GM23338 (cell line): Measurements from ENCODE around the gene P4HA3. TPM values are rescaled to one million over a fixed set of nuclear protein-coding genes. Genes with fewer than 3 reads are reported as not detected.
"Not testable (repeated sequence)": the region's sequence is repeated elsewhere in the genome, so short reads cannot be mapped to it uniquely, and the experiment has no call there.

ENCODE experiments used
- ATAC-seq: fragments of 200-7000 bp; cut with Tn5 transposase; 3 replicates; pipeline ENCODE4 v1.9.1; 2020
- DNase-seq: peaks from one replicate; pipeline ENCODE4 v3.0.0-alpha.2; 2015; ENCODE audit warnings: low spot score
- H2AFZ ChIP-seq: fragments of 200-600 bp; sonication (generic); 2 replicates; pipeline ENCODE4 v1.8.0; 2016; ENCODE audit warnings: antibody characterized with exemption, mild to moderate bottlenecking, moderate library complexity
- H3F3A ChIP-seq: fragments of 200-600 bp; sonication (generic); replicated peaks from 2 replicates; pipeline ENCODE4 v1.8.0; 2017; ENCODE audit warnings: antibody characterized with exemption, mixed run types, low read depth
- H3K27ac ChIP-seq: fragments of 200-600 bp; sonication (generic); 2 replicates; pipeline ENCODE4 v1.6.1; 2016; ENCODE audit warnings: low read depth
- H3K27me3 ChIP-seq: fragments of 200-600 bp; sonication (generic); 2 replicates; pipeline ENCODE4 v1.8.0; 2016; ENCODE audit warnings: mild to moderate bottlenecking, mixed run types, moderate library complexity; ENCODE audit not compliant: insufficient read depth
- H3K36me3 ChIP-seq: fragments of 200-600 bp; sonication (generic); 2 replicates; pipeline ENCODE4 v1.8.0; 2016; ENCODE audit warnings: mild to moderate bottlenecking; ENCODE audit not compliant: insufficient read depth
- H3K4me1 ChIP-seq: fragments of 200-600 bp; sonication (generic); 2 replicates; pipeline ENCODE4 v1.8.0; 2016; ENCODE audit warnings: mild to moderate bottlenecking, moderate library complexity; ENCODE audit not compliant: insufficient read depth
- H3K4me2 ChIP-seq: fragments of 200-600 bp; sonication (generic); 2 replicates; pipeline ENCODE4 v1.7.1; 2017; ENCODE audit warnings: mixed run types
- H3K4me3 ChIP-seq: fragments of 200-600 bp; sonication (generic); 2 replicates; pipeline ENCODE4 v1.6.1; 2016; ENCODE audit warnings: mixed run types
- H3K79me2 ChIP-seq: fragments of 200-600 bp; sonication (generic); replicated peaks from 2 replicates; pipeline ENCODE4 v1.8.0; 2017; ENCODE audit warnings: mild to moderate bottlenecking; ENCODE audit not compliant: insufficient read depth
- H3K9me2 ChIP-seq: fragments of 200-600 bp; sonication (generic); 2 replicates; pipeline ENCODE4 v1.8.0; 2017; ENCODE audit not compliant: insufficient read depth
- H4K20me1 ChIP-seq: fragments of 200-600 bp; sonication (generic); replicated peaks from 2 replicates; pipeline ENCODE4 v1.8.0; 2017; ENCODE audit warnings: mild to moderate bottlenecking; ENCODE audit not compliant: insufficient read depth
- H3K27ac Mint-ChIP-seq: 2 replicates; pipeline ENCODE4 v1.8.0; 2020; ENCODE audit warnings: inconsistent platforms, mild to moderate bottlenecking, moderate library complexity, mixed read lengths
- H3K27me3 Mint-ChIP-seq: 3 replicates; pipeline ENCODE4 v1.8.0; 2022; ENCODE audit warnings: low read depth, mild to moderate bottlenecking, moderate library complexity, mixed read lengths, inconsistent platforms; ENCODE audit not compliant: insufficient read depth, poor library complexity
- H3K36me3 Mint-ChIP-seq: 3 replicates; pipeline ENCODE4 v1.8.0; 2021; ENCODE audit warnings: low read depth, mild to moderate bottlenecking, inconsistent platforms, moderate library complexity, mixed read lengths
- H3K4me1 Mint-ChIP-seq: 3 replicates; pipeline ENCODE4 v1.8.0; 2020; ENCODE audit warnings: mild to moderate bottlenecking, inconsistent platforms, mixed read lengths
- H3K4me3 Mint-ChIP-seq: 3 replicates; pipeline ENCODE4 v1.8.0; 2021; ENCODE audit warnings: moderate library complexity, mild to moderate bottlenecking, inconsistent platforms, mixed read lengths
- H3K9me3 Mint-ChIP-seq: 3 replicates; pipeline ENCODE4 v1.8.0; 2020; ENCODE audit warnings: moderate library complexity, mild to moderate bottlenecking, inconsistent platforms, mixed read lengths
- polyA plus RNA-seq: library from polyadenylated mRNA; unstranded; fragments of >200 nt; fragmentation: Nextera tagmentation; extraction: Ambion mirVana; gene quantifications from 2 replicates; pipeline ENCODE4 v1.2.1, GENCODE V29; 2016
- total RNA-seq: library from RNA; depleted of rRNA; stranded (reverse); fragments of >200 nt; shearing (Covaris generic); gene quantifications from 2 replicates; pipeline ENCODE4 v1.2.3, GENCODE V29; 2014
- TF ChIP-seq, protein P1 (sequence below): fragments of 250-450 bp; sonication (Bioruptor Pico); IDR thresholded peaks from 2 replicates; pipeline ENCODE4 v1.5.0; 2020; ENCODE audit warnings: mild to moderate bottlenecking, moderate library complexity
- TF ChIP-seq, protein P2 (sequence below): IDR thresholded peaks from one replicate; pipeline ENCODE4 v1.6.1; 2018; ENCODE audit warnings: antibody characterized with exemption; ENCODE audit not compliant: unreplicated experiment

P4HA3 gene
- total and polyA plus RNA-seq, 2 experiments from 2014 or later = 0.08 TPM; not detected in 1

DNA sequence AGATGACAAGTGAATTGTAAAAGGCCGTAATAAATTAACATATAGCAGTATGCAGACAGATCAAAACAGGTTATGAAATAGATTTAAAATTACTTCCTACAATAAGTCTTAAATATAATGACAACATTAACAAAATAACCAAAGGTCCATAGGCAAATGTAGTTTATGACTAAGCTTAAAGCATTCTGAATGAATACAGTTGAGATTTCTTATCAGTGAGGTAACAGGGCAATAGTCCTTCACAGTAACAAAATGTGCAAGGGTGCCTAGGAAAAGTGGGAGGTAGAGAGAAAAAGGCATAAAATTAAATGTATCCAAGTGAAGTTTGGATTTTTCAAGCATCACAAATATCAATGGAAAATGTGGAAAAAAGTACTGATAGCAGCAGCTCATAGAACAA is 20.9 kb upstream of the P4HA3 start:
- H3K4me1 ChIP-seq = no peaks in the 10 kb centered on the region
- no peak overlapping the region for H3K4me2 ChIP-seq
- H3K4me3 Mint-ChIP-seq = no peak overlapping the region

DNA sequence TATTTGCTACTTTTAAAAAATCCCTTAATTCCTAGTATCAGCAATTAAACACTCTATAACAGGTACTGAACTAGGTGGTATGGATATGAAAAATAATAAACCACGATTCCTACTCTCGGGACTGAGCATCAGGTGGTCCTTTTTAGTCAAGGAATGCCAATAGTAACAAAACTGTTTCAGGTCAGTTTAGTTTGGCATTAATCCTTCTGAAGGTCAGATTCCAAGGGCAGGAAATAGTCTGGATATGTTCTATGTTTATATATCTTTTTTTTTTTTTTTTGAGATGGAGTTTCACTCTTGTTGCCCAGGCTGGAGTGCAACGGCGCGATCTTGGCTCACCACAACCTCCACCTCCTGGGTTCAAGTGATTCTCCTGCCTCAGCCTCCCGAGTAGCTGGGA is 19.6 kb upstream of the P4HA3 start:
- H3F3A ChIP-seq, H3K27me3 ChIP-seq, H2AFZ ChIP-seq, H3K4me3 ChIP-seq, H3K27me3 Mint-ChIP-seq, H3K9me3 Mint-ChIP-seq, H3K4me3 Mint-ChIP-seq, H3K4me1 ChIP-seq, H3K27ac Mint-ChIP-seq, H3K36me3 ChIP-seq, H3K4me2 ChIP-seq, H3K4me1 Mint-ChIP-seq, H4K20me1 ChIP-seq, ATAC-seq, H3K27ac ChIP-seq, H3K79me2 ChIP-seq, H3K9me2 ChIP-seq, DNase-seq: not testable (repeated sequence)
- peaks cover 15% of the 10 kb centered on the region for H3K36me3 Mint-ChIP-seq

More for the DNA sequence above, 20.9 kb upstream of the P4HA3 start:
- Histone ChIP-seq H3K79me2 (no peaks in the 10 kb centered on the region), H3K9me2 (no peaks in the 10 kb centered on the region), H3K27ac (no peak overlapping the region), H2AFZ (no peak overlapping the region), H3K4me3 (no peak overlapping the region), H4K20me1 (no peaks in the 10 kb centered on the region), H3K27me3 (no peaks in the 10 kb centered on the region), H3F3A (no peaks in the 10 kb centered on the region), H3K36me3 (peaks cover 8% of the 10 kb centered on the region)
- TF ChIP-seq, protein P1, sequence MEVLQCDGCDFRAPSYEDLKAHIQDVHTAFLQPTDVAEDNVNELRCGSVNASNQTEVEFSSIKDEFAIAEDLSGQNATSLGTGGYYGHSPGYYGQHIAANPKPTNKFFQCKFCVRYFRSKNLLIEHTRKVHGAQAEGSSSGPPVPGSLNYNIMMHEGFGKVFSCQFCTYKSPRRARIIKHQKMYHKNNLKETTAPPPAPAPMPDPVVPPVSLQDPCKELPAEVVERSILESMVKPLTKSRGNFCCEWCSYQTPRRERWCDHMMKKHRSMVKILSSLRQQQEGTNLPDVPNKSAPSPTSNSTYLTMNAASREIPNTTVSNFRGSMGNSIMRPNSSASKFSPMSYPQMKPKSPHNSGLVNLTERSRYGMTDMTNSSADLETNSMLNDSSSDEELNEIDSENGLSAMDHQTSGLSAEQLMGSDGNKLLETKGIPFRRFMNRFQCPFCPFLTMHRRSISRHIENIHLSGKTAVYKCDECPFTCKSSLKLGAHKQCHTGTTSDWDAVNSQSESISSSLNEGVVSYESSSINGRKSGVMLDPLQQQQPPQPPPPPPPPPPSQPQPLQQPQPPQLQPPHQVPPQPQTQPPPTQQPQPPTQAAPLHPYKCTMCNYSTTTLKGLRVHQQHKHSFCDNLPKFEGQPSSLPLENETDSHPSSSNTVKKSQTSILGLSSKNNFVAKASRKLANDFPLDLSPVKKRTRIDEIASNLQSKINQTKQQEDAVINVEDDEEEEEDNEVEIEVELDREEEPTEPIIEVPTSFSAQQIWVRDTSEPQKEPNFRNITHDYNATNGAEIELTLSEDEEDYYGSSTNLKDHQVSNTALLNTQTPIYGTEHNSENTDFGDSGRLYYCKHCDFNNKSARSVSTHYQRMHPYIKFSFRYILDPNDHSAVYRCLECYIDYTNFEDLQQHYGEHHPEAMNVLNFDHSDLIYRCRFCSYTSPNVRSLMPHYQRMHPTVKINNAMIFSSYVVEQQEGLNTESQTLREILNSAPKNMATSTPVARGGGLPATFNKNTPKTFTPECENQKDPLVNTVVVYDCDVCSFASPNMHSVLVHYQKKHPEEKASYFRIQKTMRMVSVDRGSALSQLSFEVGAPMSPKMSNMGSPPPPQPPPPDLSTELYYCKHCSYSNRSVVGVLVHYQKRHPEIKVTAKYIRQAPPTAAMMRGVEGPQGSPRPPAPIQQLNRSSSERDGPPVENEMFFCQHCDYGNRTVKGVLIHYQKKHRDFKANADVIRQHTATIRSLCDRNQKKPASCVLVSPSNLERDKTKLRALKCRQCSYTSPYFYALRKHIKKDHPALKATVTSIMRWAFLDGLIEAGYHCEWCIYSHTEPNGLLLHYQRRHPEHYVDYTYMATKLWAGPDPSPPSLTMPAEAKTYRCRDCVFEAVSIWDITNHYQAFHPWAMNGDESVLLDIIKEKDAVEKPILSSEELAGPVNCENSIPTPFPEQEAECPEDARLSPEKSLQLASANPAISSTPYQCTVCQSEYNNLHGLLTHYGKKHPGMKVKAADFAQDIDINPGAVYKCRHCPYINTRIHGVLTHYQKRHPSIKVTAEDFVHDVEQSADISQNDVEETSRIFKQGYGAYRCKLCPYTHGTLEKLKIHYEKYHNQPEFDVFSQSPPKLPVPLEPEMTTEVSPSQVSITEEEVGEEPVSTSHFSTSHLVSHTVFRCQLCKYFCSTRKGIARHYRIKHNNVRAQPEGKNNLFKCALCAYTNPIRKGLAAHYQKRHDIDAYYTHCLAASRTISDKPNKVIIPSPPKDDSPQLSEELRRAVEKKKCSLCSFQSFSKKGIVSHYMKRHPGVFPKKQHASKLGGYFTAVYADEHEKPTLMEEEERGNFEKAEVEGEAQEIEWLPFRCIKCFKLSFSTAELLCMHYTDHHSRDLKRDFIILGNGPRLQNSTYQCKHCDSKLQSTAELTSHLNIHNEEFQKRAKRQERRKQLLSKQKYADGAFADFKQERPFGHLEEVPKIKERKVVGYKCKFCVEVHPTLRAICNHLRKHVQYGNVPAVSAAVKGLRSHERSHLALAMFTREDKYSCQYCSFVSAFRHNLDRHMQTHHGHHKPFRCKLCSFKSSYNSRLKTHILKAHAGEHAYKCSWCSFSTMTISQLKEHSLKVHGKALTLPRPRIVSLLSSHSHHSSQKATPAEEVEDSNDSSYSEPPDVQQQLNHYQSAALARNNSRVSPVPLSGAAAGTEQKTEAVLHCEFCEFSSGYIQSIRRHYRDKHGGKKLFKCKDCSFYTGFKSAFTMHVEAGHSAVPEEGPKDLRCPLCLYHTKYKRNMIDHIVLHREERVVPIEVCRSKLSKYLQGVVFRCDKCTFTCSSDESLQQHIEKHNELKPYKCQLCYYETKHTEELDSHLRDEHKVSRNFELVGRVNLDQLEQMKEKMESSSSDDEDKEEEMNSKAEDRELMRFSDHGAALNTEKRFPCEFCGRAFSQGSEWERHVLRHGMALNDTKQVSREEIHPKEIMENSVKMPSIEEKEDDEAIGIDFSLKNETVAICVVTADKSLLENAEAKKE (CRISPR knock-in tag) = no peak
- TF ChIP-seq, protein P2, sequence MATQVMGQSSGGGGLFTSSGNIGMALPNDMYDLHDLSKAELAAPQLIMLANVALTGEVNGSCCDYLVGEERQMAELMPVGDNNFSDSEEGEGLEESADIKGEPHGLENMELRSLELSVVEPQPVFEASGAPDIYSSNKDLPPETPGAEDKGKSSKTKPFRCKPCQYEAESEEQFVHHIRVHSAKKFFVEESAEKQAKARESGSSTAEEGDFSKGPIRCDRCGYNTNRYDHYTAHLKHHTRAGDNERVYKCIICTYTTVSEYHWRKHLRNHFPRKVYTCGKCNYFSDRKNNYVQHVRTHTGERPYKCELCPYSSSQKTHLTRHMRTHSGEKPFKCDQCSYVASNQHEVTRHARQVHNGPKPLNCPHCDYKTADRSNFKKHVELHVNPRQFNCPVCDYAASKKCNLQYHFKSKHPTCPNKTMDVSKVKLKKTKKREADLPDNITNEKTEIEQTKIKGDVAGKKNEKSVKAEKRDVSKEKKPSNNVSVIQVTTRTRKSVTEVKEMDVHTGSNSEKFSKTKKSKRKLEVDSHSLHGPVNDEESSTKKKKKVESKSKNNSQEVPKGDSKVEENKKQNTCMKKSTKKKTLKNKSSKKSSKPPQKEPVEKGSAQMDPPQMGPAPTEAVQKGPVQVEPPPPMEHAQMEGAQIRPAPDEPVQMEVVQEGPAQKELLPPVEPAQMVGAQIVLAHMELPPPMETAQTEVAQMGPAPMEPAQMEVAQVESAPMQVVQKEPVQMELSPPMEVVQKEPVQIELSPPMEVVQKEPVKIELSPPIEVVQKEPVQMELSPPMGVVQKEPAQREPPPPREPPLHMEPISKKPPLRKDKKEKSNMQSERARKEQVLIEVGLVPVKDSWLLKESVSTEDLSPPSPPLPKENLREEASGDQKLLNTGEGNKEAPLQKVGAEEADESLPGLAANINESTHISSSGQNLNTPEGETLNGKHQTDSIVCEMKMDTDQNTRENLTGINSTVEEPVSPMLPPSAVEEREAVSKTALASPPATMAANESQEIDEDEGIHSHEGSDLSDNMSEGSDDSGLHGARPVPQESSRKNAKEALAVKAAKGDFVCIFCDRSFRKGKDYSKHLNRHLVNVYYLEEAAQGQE = no peak
- ATAC-seq = no peak
- Mint-ChIP-seq H3K27ac (no peak overlapping the region), H3K27me3 (no peaks in the 10 kb centered on the region), H3K36me3 (peaks cover 14% of the 10 kb centered on the region), H3K4me1 (no peaks in the 10 kb centered on the region), H3K9me3 (peaks cover 7% of the 10 kb centered on the region)
- DNase-seq = no peak
